Liver (tissue), 9 donors: ENCODE results near the gene CCDC182. TPM values are rescaled to one million over a fixed set of nuclear protein-coding genes. Genes with fewer than 3 reads are reported as not detected.
A peak's percentile ranks its signal among the peaks of the same experiment; 100 is the strongest.

Source experiments
- DNase-seq: peaks from one replicate; pipeline ENCODE4 v3.0.0-alpha.2; 2017; ENCODE audit warnings: low spot score
- H3K27ac ChIP-seq, 2 donors: one replicate each; pipeline ENCODE4 v1.7.0; 2013; ENCODE audit warnings: inconsistent platforms in 2 of 2, low read length in 2 of 2, control low read depth in 1 of 2, low read depth in 1 of 2, mild to moderate bottlenecking in 1 of 2
- H3K27me3 ChIP-seq, 4 donors: one replicate each; pipeline versions ENCODE4 v1.6.1 to v1.7.0; 2013; ENCODE audit warnings: low read length in 3 of 4, inconsistent platforms in 1 of 4, mild to moderate bottlenecking in 1 of 4, moderate library complexity in 1 of 4; ENCODE audit not compliant: control insufficient read depth in 4 of 4, insufficient read depth in 4 of 4
- H3K36me3 ChIP-seq, 4 donors: one replicate each; pipeline versions ENCODE4 v1.6.1 to v1.7.0; 2013; ENCODE audit warnings: low read length in 3 of 4, mild to moderate bottlenecking in 3 of 4, low read depth in 1 of 4, moderate library complexity in 1 of 4; ENCODE audit not compliant: control insufficient read depth in 4 of 4, insufficient read depth in 3 of 4
- H3K4me1 ChIP-seq, 4 donors: one replicate each; pipeline versions ENCODE4 v1.6.1 to v1.7.0; 2013; ENCODE audit warnings: low read length in 3 of 4, mild to moderate bottlenecking in 3 of 4, moderate library complexity in 1 of 4; ENCODE audit not compliant: control insufficient read depth in 4 of 4, insufficient read depth in 4 of 4
- H3K4me3 ChIP-seq, 3 donors: one replicate each; pipeline versions ENCODE4 v1.6.1 to v1.7.0; 2013; ENCODE audit warnings: low read length in 3 of 3, control low read depth in 1 of 3, low read depth in 1 of 3, mild to moderate bottlenecking in 1 of 3
- H3K9ac ChIP-seq, 2 donors: one replicate each; pipeline ENCODE4 v1.7.0; 2013; ENCODE audit warnings: low read length in 2 of 2, mild to moderate bottlenecking in 2 of 2, moderate library complexity in 2 of 2, control low read depth in 1 of 2, low read depth in 1 of 2
- H3K9me3 ChIP-seq, 4 donors: one replicate each; pipeline versions ENCODE4 v1.6.1 to v1.7.0; 2013; ENCODE audit warnings: low read length in 3 of 4; ENCODE audit not compliant: control insufficient read depth in 4 of 4
- EGR1 ChIP-seq, 2 donors: IDR thresholded peaks; 2 replicates each; pipeline ENCODE4 v1.6.1; 2016 to 2018; ENCODE audit warnings: antibody characterized with exemption in 2 of 2, low read depth in 2 of 2
- FOXA1 ChIP-seq: IDR thresholded peaks from 2 replicates; pipeline ENCODE4 v1.6.1; 2016; ENCODE audit warnings: antibody characterized with exemption
- FOXA2 ChIP-seq: IDR thresholded peaks from 2 replicates; pipeline ENCODE4 v1.6.1; 2016; ENCODE audit warnings: antibody characterized with exemption
- GABPA ChIP-seq, 2 donors: IDR thresholded peaks in 1 of 2; conservative IDR thresholded peaks in 1 of 2; 2 replicates each; pipeline ENCODE4 v1.6.1; 2016; ENCODE audit warnings: antibody characterized with exemption in 2 of 2, mild to moderate bottlenecking in 1 of 2, moderate library complexity in 1 of 2
- HNF4A ChIP-seq, 2 donors: conservative IDR thresholded peaks; 2 replicates each; pipeline ENCODE4 v1.6.1; 2016; ENCODE audit warnings: antibody characterized with exemption in 2 of 2, mild to moderate bottlenecking in 2 of 2
- HNF4G ChIP-seq: IDR thresholded peaks from 2 replicates; pipeline ENCODE4 v1.6.1; 2016; ENCODE audit warnings: antibody characterized with exemption
- JUND ChIP-seq, 2 donors: IDR thresholded peaks; 2 replicates each; pipeline ENCODE4 v1.6.1; 2016; ENCODE audit warnings: antibody characterized with exemption in 2 of 2
- NR2F2 ChIP-seq: IDR thresholded peaks from 2 replicates; pipeline ENCODE4 v1.6.1; 2016; ENCODE audit warnings: antibody characterized with exemption
- RAD21 ChIP-seq, 2 donors: IDR thresholded peaks; 2 replicates each; pipeline ENCODE4 v1.6.1; 2016; ENCODE audit warnings: antibody characterized with exemption in 2 of 2, mild to moderate bottlenecking in 2 of 2
- RXRA ChIP-seq, 2 donors: IDR thresholded peaks; 2 replicates each; pipeline ENCODE4 v1.6.1; 2017 to 2018; ENCODE audit warnings: antibody characterized with exemption in 2 of 2, mild to moderate bottlenecking in 1 of 2
- SP1 ChIP-seq: IDR thresholded peaks from 2 replicates; pipeline ENCODE4 v1.6.1; 2018; ENCODE audit warnings: antibody characterized with exemption, mild to moderate bottlenecking
- TAF1 ChIP-seq: conservative IDR thresholded peaks from 2 replicates; pipeline ENCODE4 v1.6.1; 2016; ENCODE audit warnings: antibody characterized with exemption, mild to moderate bottlenecking
- YY1 ChIP-seq: IDR thresholded peaks from 2 replicates; pipeline ENCODE4 v1.6.1; 2016; ENCODE audit warnings: antibody characterized with exemption, mild to moderate bottlenecking
- WGBS: extraction: QIAGEN DNeasy Blood & Tissue Kit; methylation state at CpG from one replicate; pipeline ENCODE4 v1.1.7; 2013; 5-methylcytosine and 5-hydroxymethylcytosine counted together
- polyA plus RNA-seq, 2 donors: library from polyadenylated mRNA; stranded (reverse) in 1 of 2; unstranded in 1 of 2; fragments of 200-250 nt in 1 of 2; fragments of >200 nt in 1 of 2; fragmentation: Nextera tagmentation in 1 of 2; extraction: Ambion mirVana in 1 of 2; gene quantifications; one replicate each; pipeline versions ENCODE4 v1.2.1 to v1.2.3, GENCODE V29; 2013 to 2015
- total RNA-seq, 2 donors: library from RNA; depleted of rRNA; stranded (reverse); fragments of >200 nt; gene quantifications; one replicate each; pipeline ENCODE4 v1.2.3, GENCODE V29; 2014
- TF ChIP-seq, protein P1 (sequence below): IDR thresholded peaks from 2 replicates; pipeline ENCODE4 v1.6.1; 2016; ENCODE audit warnings: antibody characterized with exemption
- TF ChIP-seq, protein P2 (sequence below): IDR thresholded peaks from 2 replicates; pipeline ENCODE4 v1.6.1; 2016; ENCODE audit warnings: antibody characterized with exemption
- TF ChIP-seq, protein P3 (sequence below): fragments of 150-350 bp; IDR thresholded peaks from 2 replicates; pipeline ENCODE4 v1.5.1; 2017; ENCODE audit warnings: improper control_type of control experiment, low read depth, low read length; ENCODE audit not compliant: missing input control
- TF ChIP-seq, protein P4 (sequence below): IDR thresholded peaks from 2 replicates; pipeline ENCODE4 v1.6.1; 2016; ENCODE audit warnings: antibody characterized with exemption
- TF ChIP-seq, protein P5 (sequence below): IDR thresholded peaks from 2 replicates; pipeline ENCODE4 v1.6.1; 2016; ENCODE audit warnings: antibody characterized with exemption, mild to moderate bottlenecking
- donor health status: healthy.
- donor health status: healthy.
- donor health status: healthy.
- donor health status: healthy.
- donor health status: healthy.

Gene CCDC182
- total and polyA plus RNA-seq, 4 donors, result not detected

DNA sequence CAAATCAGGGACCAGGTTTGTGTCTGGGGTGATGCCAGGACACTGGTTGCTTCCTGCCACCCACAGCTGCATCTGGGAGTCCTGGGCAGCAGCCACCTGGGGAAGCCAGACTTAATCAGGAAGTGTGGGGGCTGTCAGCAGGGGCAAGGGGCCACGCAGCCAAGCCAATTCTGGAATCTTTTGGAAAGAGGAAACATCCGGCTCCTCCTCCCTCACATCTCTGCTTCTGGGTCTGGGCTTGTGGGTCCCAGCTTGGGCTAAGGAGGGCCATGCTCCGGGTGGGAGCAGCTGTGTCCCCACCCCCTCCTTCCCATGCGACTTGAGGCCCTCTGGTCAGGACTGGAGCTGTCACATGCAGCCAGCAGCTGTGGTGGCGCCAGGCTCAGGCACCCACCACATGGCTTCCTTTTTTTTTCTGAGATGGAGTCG, 37.0 kb upstream of the CCDC182 start:
- WGBS, result 50% methylated on average over 6 of the region's 6 CpGs
- H3K27me3 ChIP-seq, result peaks cover 0 to 7% (median 3%) of the 10 kb centered on the region in 4 donors
- peaks cover 0 to 7% (median 5%) of the 10 kb centered on the region in 4 donors for H3K4me1 ChIP-seq
- no peak overlapping the region for H3K9ac ChIP-seq
- H3K27ac ChIP-seq, result peak overlapping the region in 1 of 2 donors; percentile 25
- no peaks in the 10 kb centered on the region for H3K9me3 ChIP-seq
- H3K36me3 ChIP-seq, result no peaks in the 10 kb centered on the region
- no peak for DNase-seq
- no peak overlapping the region for H3K4me3 ChIP-seq
- TF ChIP-seq YY1 (no peak), FOXA2 (no peak), GABPA (IDR thresholded peaks at IDR 0.05 in 1 of 2, conservative IDR thresholded peaks at IDR 0.05 in 1 of 2) (no peak), HNF4A (conservative IDR thresholded peaks at IDR 0.05) (no peak), RXRA (IDR thresholded peaks at IDR 0.05) (no peak), EGR1 (IDR thresholded peaks at IDR 0.05; ENCODE audit: low read depth in 2 of 2) (no peak), SP1 (no peak), NR2F2 (no peak), RAD21 (IDR thresholded peaks at IDR 0.05) (no peak), HNF4G (no peak), JUND (IDR thresholded peaks at IDR 0.05) (no peak), TAF1 (no peak), FOXA1 (no peak)
- TF ChIP-seq, protein P1, sequence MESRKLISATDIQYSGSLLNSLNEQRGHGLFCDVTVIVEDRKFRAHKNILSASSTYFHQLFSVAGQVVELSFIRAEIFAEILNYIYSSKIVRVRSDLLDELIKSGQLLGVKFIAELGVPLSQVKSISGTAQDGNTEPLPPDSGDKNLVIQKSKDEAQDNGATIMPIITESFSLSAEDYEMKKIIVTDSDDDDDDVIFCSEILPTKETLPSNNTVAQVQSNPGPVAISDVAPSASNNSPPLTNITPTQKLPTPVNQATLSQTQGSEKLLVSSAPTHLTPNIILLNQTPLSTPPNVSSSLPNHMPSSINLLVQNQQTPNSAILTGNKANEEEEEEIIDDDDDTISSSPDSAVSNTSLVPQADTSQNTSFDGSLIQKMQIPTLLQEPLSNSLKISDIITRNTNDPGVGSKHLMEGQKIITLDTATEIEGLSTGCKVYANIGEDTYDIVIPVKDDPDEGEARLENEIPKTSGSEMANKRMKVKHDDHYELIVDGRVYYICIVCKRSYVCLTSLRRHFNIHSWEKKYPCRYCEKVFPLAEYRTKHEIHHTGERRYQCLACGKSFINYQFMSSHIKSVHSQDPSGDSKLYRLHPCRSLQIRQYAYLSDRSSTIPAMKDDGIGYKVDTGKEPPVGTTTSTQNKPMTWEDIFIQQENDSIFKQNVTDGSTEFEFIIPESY, result no peak
- TF ChIP-seq, protein P2, sequence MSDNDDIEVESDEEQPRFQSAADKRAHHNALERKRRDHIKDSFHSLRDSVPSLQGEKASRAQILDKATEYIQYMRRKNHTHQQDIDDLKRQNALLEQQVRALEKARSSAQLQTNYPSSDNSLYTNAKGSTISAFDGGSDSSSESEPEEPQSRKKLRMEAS, result no peak
- TF ChIP-seq, protein P3, sequence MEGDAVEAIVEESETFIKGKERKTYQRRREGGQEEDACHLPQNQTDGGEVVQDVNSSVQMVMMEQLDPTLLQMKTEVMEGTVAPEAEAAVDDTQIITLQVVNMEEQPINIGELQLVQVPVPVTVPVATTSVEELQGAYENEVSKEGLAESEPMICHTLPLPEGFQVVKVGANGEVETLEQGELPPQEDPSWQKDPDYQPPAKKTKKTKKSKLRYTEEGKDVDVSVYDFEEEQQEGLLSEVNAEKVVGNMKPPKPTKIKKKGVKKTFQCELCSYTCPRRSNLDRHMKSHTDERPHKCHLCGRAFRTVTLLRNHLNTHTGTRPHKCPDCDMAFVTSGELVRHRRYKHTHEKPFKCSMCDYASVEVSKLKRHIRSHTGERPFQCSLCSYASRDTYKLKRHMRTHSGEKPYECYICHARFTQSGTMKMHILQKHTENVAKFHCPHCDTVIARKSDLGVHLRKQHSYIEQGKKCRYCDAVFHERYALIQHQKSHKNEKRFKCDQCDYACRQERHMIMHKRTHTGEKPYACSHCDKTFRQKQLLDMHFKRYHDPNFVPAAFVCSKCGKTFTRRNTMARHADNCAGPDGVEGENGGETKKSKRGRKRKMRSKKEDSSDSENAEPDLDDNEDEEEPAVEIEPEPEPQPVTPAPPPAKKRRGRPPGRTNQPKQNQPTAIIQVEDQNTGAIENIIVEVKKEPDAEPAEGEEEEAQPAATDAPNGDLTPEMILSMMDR, result no peak
- TF ChIP-seq, protein P4, sequence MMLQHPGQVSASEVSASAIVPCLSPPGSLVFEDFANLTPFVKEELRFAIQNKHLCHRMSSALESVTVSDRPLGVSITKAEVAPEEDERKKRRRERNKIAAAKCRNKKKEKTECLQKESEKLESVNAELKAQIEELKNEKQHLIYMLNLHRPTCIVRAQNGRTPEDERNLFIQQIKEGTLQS, result no peak
- TF ChIP-seq, protein P5, sequence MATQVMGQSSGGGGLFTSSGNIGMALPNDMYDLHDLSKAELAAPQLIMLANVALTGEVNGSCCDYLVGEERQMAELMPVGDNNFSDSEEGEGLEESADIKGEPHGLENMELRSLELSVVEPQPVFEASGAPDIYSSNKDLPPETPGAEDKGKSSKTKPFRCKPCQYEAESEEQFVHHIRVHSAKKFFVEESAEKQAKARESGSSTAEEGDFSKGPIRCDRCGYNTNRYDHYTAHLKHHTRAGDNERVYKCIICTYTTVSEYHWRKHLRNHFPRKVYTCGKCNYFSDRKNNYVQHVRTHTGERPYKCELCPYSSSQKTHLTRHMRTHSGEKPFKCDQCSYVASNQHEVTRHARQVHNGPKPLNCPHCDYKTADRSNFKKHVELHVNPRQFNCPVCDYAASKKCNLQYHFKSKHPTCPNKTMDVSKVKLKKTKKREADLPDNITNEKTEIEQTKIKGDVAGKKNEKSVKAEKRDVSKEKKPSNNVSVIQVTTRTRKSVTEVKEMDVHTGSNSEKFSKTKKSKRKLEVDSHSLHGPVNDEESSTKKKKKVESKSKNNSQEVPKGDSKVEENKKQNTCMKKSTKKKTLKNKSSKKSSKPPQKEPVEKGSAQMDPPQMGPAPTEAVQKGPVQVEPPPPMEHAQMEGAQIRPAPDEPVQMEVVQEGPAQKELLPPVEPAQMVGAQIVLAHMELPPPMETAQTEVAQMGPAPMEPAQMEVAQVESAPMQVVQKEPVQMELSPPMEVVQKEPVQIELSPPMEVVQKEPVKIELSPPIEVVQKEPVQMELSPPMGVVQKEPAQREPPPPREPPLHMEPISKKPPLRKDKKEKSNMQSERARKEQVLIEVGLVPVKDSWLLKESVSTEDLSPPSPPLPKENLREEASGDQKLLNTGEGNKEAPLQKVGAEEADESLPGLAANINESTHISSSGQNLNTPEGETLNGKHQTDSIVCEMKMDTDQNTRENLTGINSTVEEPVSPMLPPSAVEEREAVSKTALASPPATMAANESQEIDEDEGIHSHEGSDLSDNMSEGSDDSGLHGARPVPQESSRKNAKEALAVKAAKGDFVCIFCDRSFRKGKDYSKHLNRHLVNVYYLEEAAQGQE, result no peak
